Glomerular visceral epithelial cell (primary cell): ENCODE measurements around the gene ARL14EP.
A peak's percentile ranks its signal among the peaks of the same experiment; 100 is the strongest.

Source experiments
- DNase-seq: peaks from one replicate; pipeline ENCODE4 v3.0.0-alpha.2; 2016; ENCODE audit errors: extremely low spot score

ARL14EP gene

DNA sequence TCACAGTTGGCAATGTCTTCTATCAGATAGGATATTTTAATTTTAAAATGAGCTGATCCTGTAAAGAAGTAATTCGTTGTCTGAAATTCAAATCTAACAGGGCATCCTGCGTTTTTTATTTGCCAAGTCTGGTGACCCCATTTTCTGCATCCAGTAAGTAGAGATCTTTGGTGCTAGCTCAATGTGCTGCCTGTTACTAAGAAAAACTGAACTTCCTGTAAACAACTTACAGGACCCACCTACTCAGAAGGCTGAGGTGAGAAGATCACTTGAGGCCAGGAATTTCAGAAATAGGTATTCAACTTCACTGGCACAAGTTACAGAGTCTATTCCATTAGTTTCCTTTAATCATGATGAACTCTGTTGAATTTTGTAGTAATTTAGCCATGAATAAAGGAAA is 4.0 kb downstream of the ARL14EP start:
- DNase-seq: no peak

DNA sequence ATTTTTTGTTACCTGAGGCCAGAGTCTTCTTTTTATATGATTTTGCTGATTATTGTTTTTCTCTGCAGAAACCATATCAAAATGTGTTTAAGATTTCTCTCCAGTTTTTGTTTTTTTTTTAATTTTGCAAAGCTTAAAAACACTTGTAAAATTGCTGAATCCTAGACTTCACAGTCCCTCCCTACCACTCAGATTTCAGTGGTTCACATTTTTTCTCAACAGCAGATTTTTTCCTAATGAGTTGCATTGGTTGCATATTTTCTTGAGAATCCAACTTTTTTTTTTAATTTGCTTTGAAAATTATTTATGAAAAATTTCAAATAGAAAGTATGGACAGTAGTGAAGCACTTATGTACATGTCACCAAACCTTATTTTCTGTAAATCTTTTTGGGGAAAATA is 5.8 kb downstream of the ARL14EP start:
- no peak for DNase-seq

DNA sequence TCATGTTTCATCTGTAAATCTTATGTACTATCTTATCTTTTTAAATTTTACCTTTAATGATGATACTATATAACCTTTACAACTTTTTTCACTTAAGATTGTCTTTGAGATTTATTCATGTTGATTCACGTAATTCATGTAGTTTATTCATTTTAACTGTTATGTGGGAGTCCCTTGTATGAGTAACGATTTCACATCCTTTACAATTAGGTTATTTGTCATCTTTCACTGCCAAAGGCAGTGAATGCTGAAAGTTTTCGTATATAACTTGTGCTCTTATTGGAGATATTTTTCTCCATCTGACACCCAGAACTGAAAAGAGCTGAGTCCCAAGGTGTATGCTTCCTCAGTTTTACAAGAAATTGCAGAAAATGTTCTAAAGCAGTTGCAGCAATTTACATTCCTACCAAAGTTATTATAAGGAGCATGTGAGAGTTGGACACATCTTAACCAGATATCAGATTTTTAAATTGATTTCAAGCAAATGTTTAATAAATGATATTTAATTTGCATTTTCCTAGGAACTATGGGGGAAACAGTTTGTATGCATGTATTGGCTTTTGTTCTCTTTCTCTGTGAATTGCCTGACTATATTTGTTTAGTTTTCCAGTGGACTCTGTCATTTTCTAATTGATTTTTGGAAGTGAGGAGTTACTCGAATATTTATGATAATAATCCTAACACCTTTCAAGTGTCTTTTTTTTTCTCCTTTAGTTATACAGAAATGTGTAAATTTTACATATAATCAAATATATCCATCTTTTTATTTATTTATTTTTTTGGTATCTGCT is 6.4 kb downstream of the ARL14EP start:
- no peak for DNase-seq

- no peak for DNase-seq
These were observed 10.5 kb downstream of the ARL14EP start for GRCh38 chr11:30333405-30333804.

DNA sequence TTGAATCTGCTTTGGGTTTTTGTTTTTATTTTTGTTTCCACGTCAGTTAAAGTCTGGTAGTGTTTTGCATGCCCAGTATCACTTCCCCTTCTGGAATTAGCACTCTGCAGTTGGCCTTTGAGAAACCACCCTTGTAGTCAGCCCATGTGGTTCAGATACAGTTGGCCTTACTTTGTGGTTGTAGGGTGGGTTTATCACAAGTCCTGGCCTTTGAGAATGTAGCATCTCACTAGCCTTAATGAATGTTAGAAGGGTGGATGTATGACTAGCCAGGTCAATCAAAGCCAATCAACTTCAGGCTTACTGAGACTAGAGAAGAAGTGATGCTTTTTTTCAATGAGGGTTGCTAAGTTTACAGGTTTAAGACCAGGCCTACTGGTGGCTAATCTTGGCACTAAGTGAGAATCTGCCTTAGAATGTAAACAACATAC is 19.8 kb downstream of the ARL14EP start:
- DNase-seq: no peak

- no peak for DNase-seq
These were observed 21.2 kb downstream of the ARL14EP start for GRCh38 chr11:30344085-30344484.

DNA sequence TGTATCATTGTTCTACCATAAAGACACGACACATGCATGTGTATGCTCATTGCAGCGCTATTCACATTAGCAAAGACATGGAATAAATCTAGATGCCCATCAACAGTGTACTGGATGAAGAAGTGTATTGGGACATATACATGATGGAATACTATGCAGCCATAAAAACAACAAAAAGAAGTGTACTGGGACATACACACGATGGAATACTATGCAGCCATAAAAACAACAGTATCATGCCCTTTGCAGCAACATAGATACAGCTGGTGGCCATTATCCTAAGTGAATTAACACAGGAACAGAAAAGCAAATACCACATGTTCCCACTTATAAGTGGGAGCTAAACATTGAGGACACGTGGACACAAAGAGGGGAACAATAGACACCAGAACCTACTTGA is 22.7 kb downstream of the ARL14EP start:
- no peak for DNase-seq

DNA sequence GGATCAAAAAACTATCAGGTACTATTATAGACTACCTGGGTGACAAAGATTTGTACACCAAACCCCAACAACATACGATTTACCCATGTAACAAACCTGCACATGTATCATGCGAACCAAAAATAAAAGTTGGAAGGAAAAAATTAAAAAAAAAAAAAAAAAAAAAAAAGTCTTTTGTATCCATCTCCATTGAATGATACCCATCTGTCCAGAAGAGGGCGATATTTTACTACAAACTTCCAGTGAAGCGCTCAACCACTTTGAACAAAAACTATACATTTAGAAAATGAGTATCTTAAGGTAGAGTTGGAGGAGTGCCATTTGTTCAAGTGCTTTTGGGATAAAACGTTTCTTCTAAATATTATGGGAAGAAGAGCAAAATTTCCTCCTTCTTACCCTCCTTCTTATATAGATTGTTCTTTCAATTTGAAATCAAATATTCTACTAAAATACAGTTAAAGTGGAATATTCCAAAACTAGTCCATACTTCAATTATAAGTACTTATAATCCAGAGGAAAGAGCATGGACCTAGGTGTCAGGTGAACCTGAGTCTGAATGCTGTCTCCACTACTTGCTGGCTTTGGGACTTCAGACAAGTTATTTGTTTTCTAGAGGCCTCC is 23.3 kb downstream of the ARL14EP start:
- DNase-seq: peak; percentile 47

GRCh38 chr11:30348035-30348434 is 25.1 kb downstream of the ARL14EP start:
- no peak for DNase-seq

DNA sequence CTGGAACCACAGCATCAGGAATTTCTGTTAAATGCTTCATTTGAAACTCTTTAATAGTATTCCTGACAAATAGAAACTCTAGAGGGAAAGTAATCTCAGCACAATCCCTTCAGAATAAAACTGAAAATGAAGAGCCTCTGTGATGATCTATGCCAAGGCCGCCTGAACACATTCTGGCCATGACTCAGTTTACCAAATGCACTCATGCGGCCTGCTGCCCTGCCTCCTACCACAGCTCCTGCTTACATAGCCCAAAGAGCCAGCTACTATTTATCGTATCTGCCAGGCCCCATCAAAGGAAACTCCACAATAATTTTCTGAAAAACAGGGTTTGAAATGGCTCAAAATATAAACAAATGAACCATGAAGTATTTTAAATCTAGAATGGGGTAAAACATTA is 27.0 kb downstream of the ARL14EP start:
- no peak for DNase-seq

GRCh38 chr11:30350384-30350783 is 27.5 kb downstream of the ARL14EP start:
- no peak for DNase-seq

DNA sequence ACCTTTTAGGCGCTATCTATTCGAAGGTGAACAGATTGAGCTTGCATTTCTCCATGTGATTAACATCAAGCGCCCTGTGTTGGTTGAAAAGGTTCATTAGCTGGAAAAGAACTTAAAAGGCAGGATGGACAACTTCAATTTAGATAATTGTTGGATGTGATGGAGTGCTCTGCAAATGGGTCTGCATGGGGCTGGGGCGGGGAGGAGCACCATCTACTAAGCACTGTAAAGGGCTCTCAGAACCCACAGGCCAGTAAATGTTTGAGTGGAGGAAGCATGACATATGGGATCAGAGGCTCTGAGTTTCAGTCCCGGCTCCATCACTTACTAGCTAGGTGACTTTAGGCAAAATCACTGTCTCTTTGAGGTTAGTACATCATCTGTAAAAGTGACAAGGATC is 28.2 kb downstream of the ARL14EP start:
- no peak for DNase-seq

DNA sequence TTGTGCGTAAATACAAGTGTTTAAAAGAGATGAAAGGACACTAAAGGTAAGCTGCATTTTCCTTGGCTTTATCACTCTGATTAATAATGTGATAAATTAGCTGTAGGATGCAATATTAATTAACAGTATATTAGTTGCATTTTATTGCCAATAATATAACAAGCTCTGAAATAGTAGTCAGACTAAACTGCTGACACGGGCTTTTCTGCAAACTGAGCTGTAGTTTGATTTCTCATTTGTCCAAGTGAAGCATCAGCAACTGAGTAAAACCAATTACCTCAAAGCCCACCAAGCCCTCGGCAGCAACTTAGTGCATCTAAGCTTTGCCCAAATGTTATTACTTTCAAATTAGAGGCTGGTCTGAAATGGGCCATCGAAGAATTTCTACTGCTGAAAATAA is 33.5 kb downstream of the ARL14EP start:
- no peak for DNase-seq

DNA sequence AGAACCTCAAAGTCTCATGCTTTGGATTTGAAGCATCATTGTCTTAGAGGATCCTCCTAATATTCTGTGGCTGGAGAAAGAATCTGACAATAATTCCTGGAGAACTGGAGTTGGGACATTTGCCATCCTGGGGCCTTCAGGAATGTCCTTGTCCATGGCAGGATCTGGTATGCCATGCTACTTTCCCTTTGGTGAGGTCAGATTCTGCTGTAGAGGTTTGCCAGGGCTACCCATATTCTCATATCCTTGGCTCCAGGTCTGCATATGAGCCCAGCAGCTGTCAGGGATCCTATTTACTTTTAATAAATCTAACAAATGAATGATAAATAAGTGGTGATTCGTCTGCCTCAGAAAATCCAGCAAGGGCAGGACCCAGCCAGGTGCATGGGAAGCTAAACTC is 35.0 kb downstream of the ARL14EP start:
- DNase-seq: no peak

GRCh38 chr11:30358536-30358935 is 35.6 kb downstream of the ARL14EP start:
- no peak for DNase-seq

DNA sequence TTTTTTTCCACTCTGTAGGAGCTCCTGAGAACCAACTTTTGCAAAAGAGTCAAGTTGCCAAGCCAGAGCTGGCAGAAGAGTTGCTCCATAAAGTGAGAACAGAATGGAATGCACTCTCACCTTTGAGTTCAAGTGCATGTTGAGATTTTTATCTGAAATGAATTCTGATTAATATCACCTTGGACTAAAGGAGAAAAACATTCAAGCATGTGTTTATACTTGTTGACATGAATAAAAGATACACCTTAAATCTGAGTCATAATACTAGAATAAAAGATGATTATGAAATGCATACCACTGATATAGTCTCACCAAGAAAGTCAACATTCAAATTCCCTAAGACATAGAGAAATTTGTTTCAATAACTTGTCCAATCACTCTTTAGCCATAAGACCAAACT is 37.8 kb downstream of the ARL14EP start:
- DNase-seq: no peak

GRCh38 chr11:30364139-30364836 is 41.4 kb downstream of the ARL14EP start:
- no peak for DNase-seq

DNA sequence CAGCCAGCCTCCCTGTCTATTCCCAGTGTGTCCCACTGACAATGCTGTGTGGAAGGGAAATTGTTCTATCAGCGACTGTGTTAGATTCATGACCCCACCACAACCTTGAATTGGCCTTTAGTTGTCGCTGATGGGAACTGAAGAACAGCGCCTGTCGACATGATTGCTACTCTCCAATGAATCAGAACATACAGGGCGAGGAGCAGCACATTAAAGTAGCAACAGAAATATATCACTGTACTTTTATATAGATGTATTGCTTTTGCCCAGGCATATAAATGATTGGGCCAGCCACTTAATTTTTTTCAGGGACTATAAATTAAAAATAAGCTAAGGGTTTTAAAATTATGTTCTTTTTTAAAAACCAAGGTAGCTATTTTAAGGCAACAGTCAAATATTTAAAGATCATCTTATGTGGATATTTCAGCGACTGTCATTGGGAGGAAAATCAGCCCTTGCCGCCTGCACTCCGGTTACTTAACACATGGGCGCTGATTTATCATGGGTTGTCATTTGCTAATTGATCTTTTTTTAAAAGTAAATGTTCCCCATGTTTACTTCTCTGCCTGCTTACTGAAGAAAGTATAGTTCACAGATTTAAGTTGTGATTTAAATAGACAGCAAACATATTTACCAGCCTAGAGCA is 42.1 kb downstream of the ARL14EP start:
- DNase-seq: no peak

GRCh38 chr11:30365793-30366517 is 43.1 kb downstream of the ARL14EP start:
- DNase-seq: no peak

DNA sequence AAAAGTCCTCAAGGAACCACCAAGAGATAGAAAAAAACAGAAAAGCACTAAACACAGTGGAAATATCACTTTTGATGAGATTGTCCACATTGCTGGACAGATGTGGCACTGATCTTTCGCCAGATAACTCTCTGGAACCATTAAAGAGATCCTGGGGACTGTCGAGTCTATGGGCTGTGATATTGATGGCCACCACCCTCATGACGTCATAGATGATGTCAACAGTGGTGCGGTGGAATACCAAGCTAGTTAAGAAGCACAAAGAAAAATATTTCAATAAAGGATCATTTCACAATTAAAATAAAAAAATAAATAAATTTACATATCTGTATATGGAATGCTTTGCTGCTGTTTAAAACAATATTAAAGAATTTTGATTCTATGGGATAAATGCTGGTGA is 45.5 kb downstream of the ARL14EP start:
- no peak for DNase-seq

- no peak for DNase-seq
These were observed 47.3 kb downstream of the ARL14EP start for GRCh38 chr11:30370164-30370563.

DNA sequence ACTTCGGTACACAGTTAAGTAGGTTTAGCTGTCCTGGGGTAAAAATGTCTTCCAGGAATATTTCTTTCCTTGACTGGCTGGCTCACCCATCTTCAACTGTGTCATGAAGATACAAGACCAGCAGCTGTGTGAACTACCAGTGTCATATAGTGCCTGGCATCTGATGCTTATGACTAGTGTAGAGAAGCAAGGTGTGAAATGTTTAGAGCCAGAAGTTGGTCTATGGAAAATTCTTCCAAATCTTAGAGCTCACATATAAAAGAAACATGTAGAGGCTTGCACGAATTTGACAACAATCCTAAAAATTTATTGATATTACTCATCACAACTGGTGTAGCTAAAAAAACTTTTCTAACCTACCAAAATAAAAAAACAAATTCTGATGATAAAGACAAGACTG is 54.4 kb downstream of the ARL14EP start:
- no peak for DNase-seq
